ENCODE data around the gene PCGF3.
"Not testable (repeated sequence)": the region's sequence is repeated elsewhere in the genome, so short reads cannot be mapped to it uniquely, and the experiment has no call there.

Gene PCGF3

DNA sequence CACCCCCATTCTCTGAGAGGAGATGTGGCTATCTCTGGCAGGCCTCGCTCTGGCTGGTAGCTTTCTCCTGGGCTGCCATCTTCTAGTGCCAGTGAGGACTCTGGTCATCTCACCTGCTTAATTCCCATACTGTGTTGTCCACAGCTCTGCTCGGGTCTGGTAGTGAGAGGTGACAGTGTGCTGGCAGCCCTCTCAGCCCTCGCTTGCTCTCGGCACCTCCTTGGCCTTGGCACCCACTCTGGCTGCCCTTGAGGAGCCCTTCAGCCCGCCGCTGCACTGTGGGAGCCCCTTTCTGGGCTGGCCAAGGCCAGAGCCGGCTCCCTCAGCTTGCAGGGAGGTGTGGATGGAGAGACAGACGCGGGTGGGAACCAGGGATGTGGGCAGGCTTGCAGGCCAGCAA, 67.6 kb downstream of the PCGF3 start:
- H3K36me3 ChIP-seq (ENCODE audit: control insufficient read depth, insufficient read depth, low read length) = no peaks in the 10 kb centered on the region
- no peaks in the 10 kb centered on the region for H3K9me3 ChIP-seq (ENCODE audit: control insufficient read depth, low read length)
- no peak overlapping the region for H3K9ac ChIP-seq (ENCODE audit: low read length)
- peaks cover 10% of the 10 kb centered on the region for H3K4me1 ChIP-seq (ENCODE audit: control insufficient read depth, insufficient read depth, low read length)
- H3K4me3 ChIP-seq (ENCODE audit: low read length) = no peak overlapping the region
- no peaks in the 10 kb centered on the region for H3K27me3 ChIP-seq (ENCODE audit: control insufficient read depth, insufficient read depth, low read length)

GRCh38 chr4:774419-775092, 68.9 kb downstream of the PCGF3 start:
- not testable (repeated sequence) for H3K27me3 ChIP-seq (ENCODE audit: control insufficient read depth, insufficient read depth, low read length); H3K36me3 ChIP-seq (ENCODE audit: control insufficient read depth, insufficient read depth, low read length); H3K4me3 ChIP-seq (ENCODE audit: low read length); H3K9ac ChIP-seq (ENCODE audit: low read length); H3K9me3 ChIP-seq (ENCODE audit: control insufficient read depth, low read length)
- H3K4me1 ChIP-seq (ENCODE audit: control insufficient read depth, insufficient read depth, low read length) = peaks cover 17% of the 10 kb centered on the region

DNA sequence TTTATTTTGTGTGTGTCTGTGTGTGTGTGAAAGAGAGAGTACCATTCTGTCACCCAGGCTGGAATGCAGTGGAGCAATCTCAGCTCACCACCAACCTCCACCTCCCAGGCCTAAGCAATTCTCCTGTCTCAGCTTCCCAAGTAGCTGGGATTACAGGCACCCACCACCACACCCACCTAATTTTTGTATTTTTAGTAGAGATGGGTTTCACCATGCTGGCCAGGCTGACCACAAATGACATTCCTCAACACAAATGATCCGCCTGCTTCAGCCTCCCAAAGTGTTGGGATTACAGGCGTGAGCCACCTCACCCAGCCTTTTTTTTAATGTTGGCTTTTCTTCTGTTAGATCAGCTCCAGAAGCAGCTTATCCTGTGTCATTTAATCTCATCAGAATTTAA, 69.9 kb downstream of the PCGF3 start:
- not testable (repeated sequence) for H3K36me3 ChIP-seq (ENCODE audit: control insufficient read depth, insufficient read depth, low read length); H3K9me3 ChIP-seq (ENCODE audit: control insufficient read depth, low read length); H3K27me3 ChIP-seq (ENCODE audit: control insufficient read depth, insufficient read depth, low read length); H3K9ac ChIP-seq (ENCODE audit: low read length); H3K4me3 ChIP-seq (ENCODE audit: low read length)
- peaks cover 27% of the 10 kb centered on the region for H3K4me1 ChIP-seq (ENCODE audit: control insufficient read depth, insufficient read depth, low read length)

DNA sequence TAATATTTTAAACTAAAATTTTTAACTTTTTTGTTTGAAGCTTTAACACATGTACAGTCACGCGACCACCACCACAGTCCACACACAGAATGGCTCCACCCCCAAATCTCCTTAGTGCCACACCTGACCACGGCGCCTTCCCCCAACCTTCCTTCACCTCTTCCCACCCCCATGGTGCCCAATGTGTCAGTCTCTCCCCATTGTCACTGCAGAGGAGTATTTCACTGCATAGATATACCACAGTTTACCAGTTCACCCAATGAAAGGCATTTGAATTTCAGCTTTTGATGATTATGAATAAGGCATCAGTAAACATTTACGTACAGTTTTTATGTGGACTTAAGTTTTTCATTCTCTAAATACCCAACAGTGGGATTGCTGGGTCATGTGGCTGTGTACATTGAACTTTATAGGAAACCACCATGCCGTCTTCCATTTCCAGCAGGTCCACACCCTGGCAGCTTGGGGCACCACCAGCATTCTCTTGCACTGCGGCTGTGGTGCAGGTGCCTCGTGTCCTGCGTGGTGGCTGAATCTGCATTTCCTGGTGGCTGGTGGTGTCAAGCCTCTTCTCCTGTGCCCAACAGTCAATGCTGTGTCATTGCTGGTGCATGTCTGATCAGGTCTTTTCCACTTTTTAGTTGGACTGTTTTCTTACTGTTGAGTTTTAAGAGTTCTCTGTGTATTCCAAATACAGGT, 71.3 kb downstream of the PCGF3 start:
- H3K9me3 ChIP-seq (ENCODE audit: control insufficient read depth, low read length) = no peaks in the 10 kb centered on the region
- H3K4me1 ChIP-seq (ENCODE audit: control insufficient read depth, insufficient read depth, low read length) = peaks cover 31% of the 10 kb centered on the region
- no peak overlapping the region for H3K4me3 ChIP-seq (ENCODE audit: low read length)
- H3K36me3 ChIP-seq (ENCODE audit: control insufficient read depth, insufficient read depth, low read length) = peaks cover 7% of the 10 kb centered on the region
- H3K27me3 ChIP-seq (ENCODE audit: control insufficient read depth, insufficient read depth, low read length) = no peaks in the 10 kb centered on the region
- no peak overlapping the region for H3K9ac ChIP-seq (ENCODE audit: low read length)

DNA sequence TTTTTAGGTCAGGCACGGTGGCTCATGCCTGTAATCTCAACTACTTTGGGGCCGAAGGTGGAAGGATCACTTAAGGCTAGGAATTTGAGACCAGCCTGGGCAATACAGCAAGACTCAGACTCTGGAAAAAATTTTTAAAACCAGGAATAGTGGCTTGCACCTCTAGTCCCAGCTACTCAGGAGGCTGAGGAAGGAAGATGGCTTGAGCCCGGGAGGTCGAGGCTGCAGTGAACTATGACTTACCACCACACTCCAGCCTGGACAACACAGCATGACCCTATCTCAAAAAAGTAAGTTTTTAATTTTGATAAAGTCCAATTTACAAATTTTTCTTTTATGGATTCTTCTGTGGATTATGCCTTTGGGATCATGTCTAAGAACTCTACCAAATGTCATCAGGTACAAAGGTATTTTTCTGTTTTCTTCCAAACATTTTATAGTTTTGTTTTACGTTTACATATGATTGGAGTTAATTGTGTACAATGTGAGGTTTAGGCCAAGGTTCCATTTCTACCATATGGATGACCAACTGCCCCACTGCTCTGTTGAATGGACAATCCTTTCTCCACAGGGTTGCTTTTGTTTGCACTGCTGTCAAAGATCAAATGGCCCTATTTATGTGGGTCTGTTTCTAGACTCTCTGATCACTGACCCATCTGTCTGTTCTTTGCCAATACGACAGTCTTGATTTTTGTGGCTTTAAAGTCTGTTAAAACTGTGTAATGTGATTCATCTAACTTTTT, 72.1 kb downstream of the PCGF3 start:
- H3K36me3 ChIP-seq (ENCODE audit: control insufficient read depth, insufficient read depth, low read length) = peaks cover 7% of the 10 kb centered on the region
- no peaks in the 10 kb centered on the region for H3K9me3 ChIP-seq (ENCODE audit: control insufficient read depth, low read length)
- H3K4me1 ChIP-seq (ENCODE audit: control insufficient read depth, insufficient read depth, low read length) = peaks cover 33% of the 10 kb centered on the region

DNA sequence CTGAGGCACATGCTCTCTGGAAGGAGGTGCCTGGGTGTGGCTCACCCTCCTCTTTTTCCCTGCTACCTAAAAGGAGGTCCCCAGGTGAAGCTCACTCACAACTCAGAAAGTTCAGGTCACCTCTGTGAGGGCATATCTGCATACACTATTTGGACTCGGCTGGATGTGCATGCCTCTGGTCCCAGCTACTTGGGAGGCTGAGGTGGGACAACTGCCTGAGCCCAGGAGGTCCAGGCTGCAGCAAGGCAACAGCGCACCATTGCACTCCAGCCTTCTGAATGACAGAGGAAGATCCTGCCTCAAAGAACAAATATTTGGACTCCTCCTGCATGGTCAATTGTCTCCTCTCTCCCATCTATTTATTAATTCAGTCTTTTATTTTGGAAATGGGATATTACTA, 73.9 kb downstream of the PCGF3 start:
- no peaks in the 10 kb centered on the region for H3K27me3 ChIP-seq (ENCODE audit: control insufficient read depth, insufficient read depth, low read length)
- peaks cover 31% of the 10 kb centered on the region for H3K4me1 ChIP-seq (ENCODE audit: control insufficient read depth, insufficient read depth, low read length)
- peaks cover 7% of the 10 kb centered on the region for H3K36me3 ChIP-seq (ENCODE audit: control insufficient read depth, insufficient read depth, low read length)
- H3K9me3 ChIP-seq (ENCODE audit: control insufficient read depth, low read length) = no peaks in the 10 kb centered on the region
- no peak overlapping the region for H3K9ac ChIP-seq (ENCODE audit: low read length)
- H3K4me3 ChIP-seq (ENCODE audit: low read length) = no peak overlapping the region

More for the DNA sequence above, 72.1 kb downstream of the PCGF3 start:
- Histone ChIP-seq H3K27me3 (ENCODE audit: control insufficient read depth, insufficient read depth, low read length) (no peaks in the 10 kb centered on the region), H3K4me3 (ENCODE audit: low read length) (no peak overlapping the region), H3K9ac (ENCODE audit: low read length) (no peak overlapping the region)

GRCh38 chr4:780255-780654, 74.6 kb downstream of the PCGF3 start:
- not testable (repeated sequence) for H3K27me3 ChIP-seq (ENCODE audit: control insufficient read depth, insufficient read depth, low read length); H3K9me3 ChIP-seq (ENCODE audit: control insufficient read depth, low read length); H3K36me3 ChIP-seq (ENCODE audit: control insufficient read depth, insufficient read depth, low read length)
- H3K9ac ChIP-seq (ENCODE audit: low read length) = peak overlapping the region; percentile 96
- H3K4me3 ChIP-seq (ENCODE audit: low read length) = peak overlapping the region; percentile 90
- peaks cover 31% of the 10 kb centered on the region for H3K4me1 ChIP-seq (ENCODE audit: control insufficient read depth, insufficient read depth, low read length)

- H3K9me3 ChIP-seq (ENCODE audit: control insufficient read depth, low read length) = no peaks in the 10 kb centered on the region
- H3K9ac ChIP-seq (ENCODE audit: low read length) = peak overlapping the region; percentile 96
- H3K36me3 ChIP-seq (ENCODE audit: control insufficient read depth, insufficient read depth, low read length) = peaks cover 7% of the 10 kb centered on the region
- H3K27me3 ChIP-seq (ENCODE audit: control insufficient read depth, insufficient read depth, low read length) = peaks cover 7% of the 10 kb centered on the region
- peak overlapping the region; percentile 90 for H3K4me3 ChIP-seq (ENCODE audit: low read length)
- peaks cover 31% of the 10 kb centered on the region for H3K4me1 ChIP-seq (ENCODE audit: control insufficient read depth, insufficient read depth, low read length)
Observed at GRCh38 chr4:780716-781492, 75.3 kb downstream of the PCGF3 start.

GRCh38 chr4:781493-782216, 76.0 kb downstream of the PCGF3 start:
- Histone ChIP-seq H3K27me3 (ENCODE audit: control insufficient read depth, insufficient read depth, low read length) (peaks cover 14% of the 10 kb centered on the region), H3K4me3 (ENCODE audit: low read length) (peak overlapping the region; percentile 90), H3K9me3 (ENCODE audit: control insufficient read depth, low read length) (no peaks in the 10 kb centered on the region), H3K9ac (ENCODE audit: low read length) (peak overlapping the region; percentile 96), H3K4me1 (ENCODE audit: control insufficient read depth, insufficient read depth, low read length) (peaks cover 34% of the 10 kb centered on the region), H3K36me3 (ENCODE audit: control insufficient read depth, insufficient read depth, low read length) (peaks cover 7% of the 10 kb centered on the region)

- H3K9me3 ChIP-seq (ENCODE audit: control insufficient read depth, low read length) = no peaks in the 10 kb centered on the region
- H3K4me3 ChIP-seq (ENCODE audit: low read length) = no peak overlapping the region
- no peak overlapping the region for H3K9ac ChIP-seq (ENCODE audit: low read length)
- peaks cover 45% of the 10 kb centered on the region for H3K4me1 ChIP-seq (ENCODE audit: control insufficient read depth, insufficient read depth, low read length)
- peaks cover 41% of the 10 kb centered on the region for H3K27me3 ChIP-seq (ENCODE audit: control insufficient read depth, insufficient read depth, low read length)
- no peaks in the 10 kb centered on the region for H3K36me3 ChIP-seq (ENCODE audit: control insufficient read depth, insufficient read depth, low read length)
Observed at GRCh38 chr4:784401-785331, 79.0 kb downstream of the PCGF3 start.

Data from mucosa of stomach (tissue), 1 donor.